RWPE2 (cell line): Measurements from ENCODE around the gene AMELY.
A peak's percentile ranks its signal among the peaks of the same experiment; 100 is the strongest.
"Not testable (repeated sequence)": the region's sequence is repeated elsewhere in the genome, so short reads cannot be mapped to it uniquely, and the experiment has no call there.

Experiments used
- ATAC-seq: fragments of 200-7000 bp; cut with Tn5 transposase; 3 replicates; pipeline ENCODE4 v1.9.1; 2021; ENCODE audit warnings: low read depth
- DNase-seq: peaks from one replicate; pipeline ENCODE4 v3.0.0-alpha.2; 2020; ENCODE audit warnings: low spot score
- H3K27ac ChIP-seq: fragments of 450-650 bp; 2 replicates; pipeline ENCODE4 v1.5.1; 2017; ENCODE audit warnings: mild to moderate bottlenecking; ENCODE audit not compliant: poor library complexity, severe bottlenecking
- H3K27me3 ChIP-seq: fragments of 250-450 bp; sonication (Bioruptor Pico); 2 replicates; pipeline ENCODE4 v1.5.1; 2021; ENCODE audit warnings: mild to moderate bottlenecking, moderate library complexity; ENCODE audit not compliant: insufficient read depth, poor library complexity, severe bottlenecking
- H3K36me3 ChIP-seq: fragments of 250-450 bp; sonication (Bioruptor Pico); 2 replicates; pipeline ENCODE4 v1.5.1; 2020; ENCODE audit warnings: low read depth, mild to moderate bottlenecking, moderate library complexity
- H3K4me1 ChIP-seq: fragments of 250-450 bp; sonication (Bioruptor Pico); 2 replicates; pipeline ENCODE4 v1.5.1; 2021; ENCODE audit warnings: mild to moderate bottlenecking, moderate library complexity; ENCODE audit not compliant: insufficient read depth, poor library complexity, severe bottlenecking
- H3K4me3 ChIP-seq: fragments of 250-450 bp; sonication (Bioruptor Pico); 2 replicates; pipeline ENCODE4 v1.5.1; 2021; ENCODE audit warnings: mild to moderate bottlenecking, moderate library complexity; ENCODE audit not compliant: severe bottlenecking
- H3K9me3 ChIP-seq: fragments of 250-450 bp; sonication (Bioruptor Pico); 2 replicates; pipeline ENCODE4 v1.5.1; 2021; ENCODE audit warnings: mild to moderate bottlenecking, moderate library complexity; ENCODE audit not compliant: severe bottlenecking
- TF ChIP-seq, protein P1 (sequence below): fragments of 450-650 bp; IDR thresholded peaks from one replicate; pipeline ENCODE4 v1.5.1; 2017; ENCODE audit warnings: mild to moderate bottlenecking, moderate library complexity; ENCODE audit not compliant: poor library complexity, severe bottlenecking

The AMELY gene

DNA sequence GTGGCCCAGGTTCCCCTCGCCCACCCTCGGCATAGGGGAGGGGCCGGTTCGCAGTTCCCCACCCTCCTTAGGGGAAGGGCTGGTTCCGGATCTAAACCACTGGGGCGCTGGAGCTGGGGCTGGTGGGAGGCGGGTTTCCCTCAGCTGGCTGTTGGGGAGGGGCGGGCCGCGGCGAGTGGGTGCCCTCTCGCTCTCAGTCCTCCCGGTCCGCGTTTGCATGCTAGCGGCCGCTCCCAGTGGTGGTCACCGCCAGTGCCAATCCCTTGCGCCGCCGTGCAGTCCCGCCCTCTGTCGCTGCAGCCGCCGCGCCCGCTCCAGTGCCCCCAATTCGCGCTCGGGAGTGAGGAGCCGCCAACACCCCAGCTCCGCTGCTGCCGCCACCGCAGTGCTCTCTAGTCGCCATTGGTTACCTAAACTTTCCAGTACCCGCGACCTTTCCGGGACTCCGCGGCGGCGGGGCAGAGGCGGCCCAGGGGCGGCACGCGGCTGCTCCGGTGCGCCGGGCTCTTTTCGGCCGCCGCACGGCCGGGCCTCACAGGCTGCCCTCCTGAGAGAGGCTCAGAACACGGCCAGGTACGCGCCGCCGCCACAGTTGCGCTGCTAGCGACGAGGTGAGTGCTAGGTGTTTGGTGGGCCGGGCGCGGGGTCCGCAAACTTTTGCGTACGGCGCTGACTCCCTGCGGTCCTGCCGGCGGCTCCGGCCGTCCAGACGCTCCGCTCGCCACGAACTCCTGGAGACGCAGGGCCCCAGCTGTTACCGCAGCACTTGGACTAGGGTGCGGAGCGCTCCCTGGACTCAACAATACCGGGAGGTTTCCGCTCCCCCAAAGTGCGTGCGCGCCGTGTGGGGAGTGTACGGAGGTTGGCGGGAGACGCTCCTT, 940 bp downstream of the AMELY start, which contains the start of gene TBL1Y:
TBL1Y (plus strand) TSS at position 326 of the 881 bp plus-strand sequence. CDS start 114,388 bp downstream, outside the sequence.
- peak; percentile 58 for ATAC-seq
- DNase-seq, result no peak
- Histone ChIP-seq H3K36me3 (no peaks in the 10 kb centered on the region), H3K4me1 (no peaks in the 10 kb centered on the region), H3K27me3 (peaks cover 56% of the 10 kb centered on the region), H3K4me3 (peak within 1 kb of the TSS; percentile 12), H3K27ac (no peak within 1 kb of the TSS), H3K9me3 (no peaks in the 10 kb centered on the region)
- TF ChIP-seq, protein P1, sequence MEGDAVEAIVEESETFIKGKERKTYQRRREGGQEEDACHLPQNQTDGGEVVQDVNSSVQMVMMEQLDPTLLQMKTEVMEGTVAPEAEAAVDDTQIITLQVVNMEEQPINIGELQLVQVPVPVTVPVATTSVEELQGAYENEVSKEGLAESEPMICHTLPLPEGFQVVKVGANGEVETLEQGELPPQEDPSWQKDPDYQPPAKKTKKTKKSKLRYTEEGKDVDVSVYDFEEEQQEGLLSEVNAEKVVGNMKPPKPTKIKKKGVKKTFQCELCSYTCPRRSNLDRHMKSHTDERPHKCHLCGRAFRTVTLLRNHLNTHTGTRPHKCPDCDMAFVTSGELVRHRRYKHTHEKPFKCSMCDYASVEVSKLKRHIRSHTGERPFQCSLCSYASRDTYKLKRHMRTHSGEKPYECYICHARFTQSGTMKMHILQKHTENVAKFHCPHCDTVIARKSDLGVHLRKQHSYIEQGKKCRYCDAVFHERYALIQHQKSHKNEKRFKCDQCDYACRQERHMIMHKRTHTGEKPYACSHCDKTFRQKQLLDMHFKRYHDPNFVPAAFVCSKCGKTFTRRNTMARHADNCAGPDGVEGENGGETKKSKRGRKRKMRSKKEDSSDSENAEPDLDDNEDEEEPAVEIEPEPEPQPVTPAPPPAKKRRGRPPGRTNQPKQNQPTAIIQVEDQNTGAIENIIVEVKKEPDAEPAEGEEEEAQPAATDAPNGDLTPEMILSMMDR, result no peak

DNA sequence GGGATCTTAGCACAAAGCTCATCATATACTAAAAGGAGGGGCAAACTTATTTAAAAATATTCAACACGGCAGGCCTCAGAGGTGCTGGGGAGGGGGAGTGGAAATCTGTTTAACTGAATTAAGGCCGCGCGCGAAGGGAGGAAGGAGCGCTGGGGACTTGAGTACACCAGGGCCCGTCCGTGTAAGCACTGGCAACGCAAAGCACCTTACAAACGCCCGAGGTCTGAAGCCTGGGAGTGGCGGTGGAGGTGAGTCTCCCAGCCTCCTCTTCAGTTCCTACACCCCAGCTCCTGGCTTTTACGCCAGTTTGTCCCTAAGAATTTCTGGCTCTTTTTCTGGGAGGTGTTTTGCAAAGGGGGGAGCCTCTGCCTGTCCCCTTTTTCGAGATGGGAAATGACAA, 1.7 kb downstream of the AMELY start:
- Histone ChIP-seq H3K27me3 (peaks cover 56% of the 10 kb centered on the region), H3K27ac (no peak overlapping the region), H3K4me1 (no peaks in the 10 kb centered on the region), H3K36me3 (no peaks in the 10 kb centered on the region), H3K4me3 (no peak overlapping the region), H3K9me3 (no peaks in the 10 kb centered on the region)
- ATAC-seq (peak; percentile 62), DNase-seq (no peak)
- TF ChIP-seq, protein P1, result no peak

DNA sequence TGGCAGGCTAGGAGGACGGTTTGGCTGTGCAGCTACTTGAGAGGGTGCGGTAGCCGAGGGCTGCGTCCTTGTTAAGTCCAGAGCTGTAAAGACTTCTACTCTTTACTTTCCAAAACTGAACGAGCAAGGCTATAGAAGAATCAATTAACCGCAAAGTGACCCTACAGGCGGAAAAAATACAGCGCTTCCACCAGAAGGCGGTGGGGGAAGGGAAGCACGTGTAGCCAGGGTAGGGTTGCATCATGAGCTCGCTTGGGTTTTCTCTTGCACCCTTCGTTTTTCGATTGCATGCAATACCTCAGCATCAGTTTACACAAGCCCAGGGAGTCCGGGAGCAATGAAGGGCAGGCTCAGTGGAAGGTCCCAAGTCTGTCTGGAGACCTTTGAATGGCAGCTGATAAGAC, 2.4 kb downstream of the AMELY start:
- no peak for DNase-seq
- TF ChIP-seq, protein P1, result no peak
- Histone ChIP-seq H3K4me1 (no peaks in the 10 kb centered on the region), H3K36me3 (no peaks in the 10 kb centered on the region), H3K27me3 (peaks cover 56% of the 10 kb centered on the region), H3K27ac (no peak overlapping the region), H3K9me3 (no peaks in the 10 kb centered on the region), H3K4me3 (no peak overlapping the region)
- ATAC-seq, result no peak

DNA sequence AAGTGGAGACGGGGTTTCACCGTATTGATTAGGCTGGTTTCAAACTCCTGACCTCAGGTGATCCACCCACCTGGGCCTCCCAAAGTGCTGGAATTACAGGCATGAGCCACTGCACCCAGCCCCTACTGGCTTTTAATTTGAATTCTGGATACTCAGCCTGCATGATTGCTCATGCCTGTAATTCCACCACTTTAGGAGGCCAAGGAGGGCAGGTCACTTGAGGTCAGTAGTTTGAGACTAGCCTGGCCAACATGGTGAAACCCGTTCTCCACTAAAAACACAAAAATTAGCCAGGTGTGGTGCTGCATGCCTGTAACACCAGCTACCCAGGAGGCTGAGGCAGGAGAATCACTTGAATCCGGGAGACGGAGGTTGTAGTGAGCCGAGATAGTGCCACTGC, 3.5 kb downstream of the AMELY start:
- H3K27ac ChIP-seq, H3K9me3 ChIP-seq, H3K4me3 ChIP-seq, H3K36me3 ChIP-seq, ATAC-seq, H3K4me1 ChIP-seq, DNase-seq: not testable (repeated sequence)
- H3K27me3 ChIP-seq, result peaks cover 47% of the 10 kb centered on the region

DNA sequence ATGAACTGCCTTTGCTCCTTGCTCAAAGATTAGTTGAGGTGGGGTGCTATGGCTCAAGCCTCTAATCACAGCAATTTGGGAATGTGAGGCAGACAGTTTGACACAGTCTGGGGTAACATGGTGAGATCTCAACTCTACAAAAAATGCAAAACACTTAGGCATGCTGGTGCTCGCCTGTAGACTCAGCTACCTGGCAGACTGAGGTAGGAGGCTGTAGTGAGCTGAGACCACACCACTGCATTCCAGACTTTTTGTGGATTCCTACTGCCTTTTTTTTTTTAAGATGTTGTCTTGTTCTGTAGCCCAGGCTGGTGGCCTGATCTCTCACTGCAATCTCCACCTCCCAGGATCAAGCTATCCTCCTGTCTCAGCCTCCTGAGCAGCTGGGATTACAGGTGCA, 4.0 kb downstream of the AMELY start:
- Histone ChIP-seq H3K4me1 (no peaks in the 10 kb centered on the region), H3K36me3 (no peaks in the 10 kb centered on the region), H3K4me3 (no peak overlapping the region), H3K27me3 (peaks cover 45% of the 10 kb centered on the region), H3K27ac (no peak overlapping the region), H3K9me3 (no peaks in the 10 kb centered on the region)
- ATAC-seq (no peak), DNase-seq (no peak)
- TF ChIP-seq, protein P1, result no peak

DNA sequence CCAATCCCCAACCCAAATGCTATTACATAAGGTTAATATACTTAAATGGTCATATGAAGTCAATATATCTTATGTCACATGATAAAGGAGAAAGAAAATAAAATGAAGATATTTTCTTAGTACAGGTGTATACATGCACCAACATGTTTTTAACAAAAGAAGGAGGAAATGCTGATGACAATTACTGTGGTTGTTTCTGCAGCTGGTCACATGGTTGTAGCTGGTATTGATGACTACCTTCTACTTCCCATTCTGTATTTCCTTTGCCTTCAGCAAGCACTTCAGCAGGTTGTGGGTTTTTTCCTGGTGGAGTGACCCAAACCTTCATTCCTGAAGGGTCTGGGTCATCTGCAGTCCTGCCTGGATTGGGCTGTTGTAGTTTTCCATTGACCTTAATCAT, 9.4 kb downstream of the AMELY start:
- not testable (repeated sequence) for DNase-seq, H3K9me3 ChIP-seq, H3K27me3 ChIP-seq, ATAC-seq, H3K36me3 ChIP-seq, H3K4me1 ChIP-seq, H3K27ac ChIP-seq, H3K4me3 ChIP-seq
